Measurements from ENCODE around the gene COX20.
"Not testable (repeated sequence)": the region's sequence is repeated elsewhere in the genome, so short reads cannot be mapped to it uniquely, and the experiment has no call there.

The COX20 gene

DNA sequence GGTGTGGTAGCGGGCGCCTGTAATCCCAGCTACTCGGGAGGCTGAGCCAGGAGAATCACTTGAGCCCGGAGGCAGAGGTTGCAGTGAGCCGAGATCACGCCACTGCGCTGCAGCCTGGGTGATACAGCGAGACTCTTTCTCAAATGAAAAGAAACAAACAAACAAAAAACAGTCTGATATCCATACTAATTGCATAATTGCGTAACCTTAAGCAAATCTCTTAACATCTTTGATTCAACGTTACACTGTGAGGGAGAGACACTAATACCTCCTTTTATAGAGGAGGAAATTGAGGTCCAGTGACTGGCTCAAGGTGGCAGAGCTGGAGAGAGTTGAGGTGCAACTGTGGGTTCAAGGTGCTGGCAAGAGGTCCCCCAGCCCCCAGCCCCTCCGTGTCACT lies 12.6 kb upstream of the COX20 start:
- no peak for DNase-seq (ENCODE audit: low read depth)

DNA sequence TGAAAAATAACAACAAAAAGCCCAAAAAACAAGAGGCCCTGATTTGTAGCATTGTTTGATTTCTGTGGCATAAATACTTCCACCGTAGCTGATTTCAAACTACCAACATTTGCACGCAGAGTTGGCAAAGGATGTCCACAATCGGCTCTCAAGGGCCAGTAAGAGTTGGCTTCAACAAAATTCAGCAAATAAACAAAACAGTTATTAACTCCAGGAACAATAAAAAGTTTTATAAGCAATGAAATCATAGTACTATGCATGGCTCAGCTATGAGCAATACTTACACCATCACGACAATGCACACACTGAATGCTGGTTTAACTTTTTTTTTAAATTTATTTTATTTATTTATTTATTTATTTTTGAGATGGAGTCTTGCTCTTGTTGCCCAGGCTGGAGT lies 8.7 kb upstream of the COX20 start:
- DNase-seq (ENCODE audit: low read depth) = no peak

DNA sequence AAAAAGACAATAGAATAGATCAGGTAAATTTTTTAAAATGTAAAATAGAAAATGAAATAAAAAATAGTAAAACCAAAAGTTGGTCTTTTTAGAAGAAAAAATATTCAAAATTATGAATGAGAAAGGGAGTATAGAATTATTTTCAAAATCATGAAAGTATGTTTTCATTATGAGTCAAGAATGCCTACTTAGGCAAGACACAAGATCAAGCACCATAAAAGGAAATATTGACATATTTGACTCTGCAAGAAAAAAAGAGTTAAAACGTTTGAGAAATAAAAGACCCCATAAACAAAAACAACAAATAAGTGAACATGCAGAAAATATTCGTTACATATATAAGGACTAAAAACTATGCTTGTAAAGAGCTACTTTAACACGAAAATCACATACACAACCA lies 4.8 kb upstream of the COX20 start:
- DNase-seq (ENCODE audit: low read depth) = no peak

DNA sequence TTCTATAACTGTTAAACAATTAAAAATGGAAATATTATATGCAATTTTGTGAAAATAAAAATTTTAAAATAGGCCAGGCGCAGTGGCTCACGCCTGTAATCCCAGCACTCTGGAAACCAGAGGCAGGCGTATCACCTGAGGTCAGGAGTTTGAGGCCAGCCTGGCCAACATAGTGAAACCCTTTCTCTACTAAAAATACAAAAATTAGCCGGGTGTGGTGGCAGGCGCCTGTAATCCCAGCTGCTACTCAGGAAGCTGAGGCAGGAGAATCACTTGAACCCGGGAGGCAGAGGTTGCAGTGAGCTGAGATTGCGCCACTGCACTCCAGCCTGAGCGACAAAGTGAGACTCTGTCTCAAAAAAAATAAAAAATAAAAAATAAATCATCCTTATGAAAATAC lies 2.2 kb upstream of the COX20 start:
- not testable (repeated sequence) for DNase-seq (ENCODE audit: low read depth)

DNA sequence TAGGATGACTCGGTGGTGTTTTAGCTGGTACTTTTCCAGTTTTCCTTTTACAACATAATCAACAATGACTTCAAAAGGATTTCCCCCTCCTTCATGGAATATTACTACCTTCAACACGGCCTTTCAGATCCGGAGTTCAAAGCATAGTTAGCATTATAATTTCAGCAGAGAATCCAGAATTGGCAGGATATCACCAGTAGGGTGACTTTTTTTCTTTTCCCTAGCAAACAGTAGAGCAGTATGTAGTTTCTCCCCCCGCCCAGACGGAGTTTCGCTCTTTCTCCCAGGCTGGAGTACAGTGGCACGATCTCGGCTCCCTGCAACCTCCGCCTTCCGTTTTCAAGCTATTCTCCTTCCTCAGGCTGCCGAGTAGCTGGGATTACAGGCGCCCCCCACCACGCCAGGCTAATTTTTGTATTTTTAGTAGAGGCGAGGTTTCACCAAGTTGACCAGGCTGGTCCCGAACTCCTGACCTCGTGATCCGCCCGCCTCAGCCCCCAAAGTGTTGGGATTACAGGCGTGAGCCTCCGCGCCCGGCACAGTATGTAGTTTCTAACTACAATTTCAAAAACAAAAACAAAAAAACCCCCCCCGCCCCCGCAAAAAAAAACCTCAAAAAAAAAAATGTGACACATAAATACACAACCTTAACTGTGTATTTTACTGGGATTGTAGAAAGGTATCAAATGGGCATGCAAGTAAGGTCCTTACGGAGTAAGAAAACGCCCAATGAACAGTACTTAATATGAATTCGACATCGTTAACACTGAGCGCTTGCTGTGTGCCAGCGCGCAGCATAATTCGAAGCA lies 1.5 kb upstream of the COX20 start:
- peak; percentile 42 for DNase-seq (ENCODE audit: low read depth)

DNA sequence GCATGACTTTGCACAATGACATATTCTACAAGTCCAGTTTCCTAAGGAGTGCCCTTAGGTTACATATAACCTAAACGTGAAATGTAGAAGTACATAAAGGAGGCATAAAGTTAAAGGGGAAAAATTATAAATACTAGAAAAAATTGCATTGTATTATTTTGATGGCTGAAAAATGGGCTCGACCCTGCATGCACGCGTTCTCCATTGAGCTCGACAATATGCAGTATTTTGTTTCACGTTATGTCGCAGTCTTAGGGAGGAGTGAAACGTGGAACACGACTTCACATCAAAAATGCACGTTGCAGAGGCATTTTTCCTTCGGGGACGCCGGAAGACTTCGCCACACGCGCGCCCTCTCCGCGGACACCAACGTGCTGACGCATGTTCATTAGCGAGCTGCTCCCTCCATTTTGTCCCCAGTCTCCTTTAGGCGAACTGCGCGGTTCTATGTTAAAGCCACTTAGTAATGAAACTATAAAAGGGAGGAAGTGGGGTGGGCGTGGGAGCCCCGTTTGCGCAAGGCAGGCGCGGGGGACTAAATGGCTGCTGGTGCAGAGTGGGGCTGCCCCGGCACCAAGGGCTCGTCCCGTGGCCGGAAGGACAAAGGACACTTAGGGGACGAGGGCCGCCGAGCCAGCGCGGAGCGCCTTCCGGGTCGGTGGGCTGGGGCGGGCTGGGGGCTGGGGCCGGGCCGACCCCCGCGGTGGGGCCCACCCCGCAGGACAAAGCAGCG lies 749 bp upstream of the COX20 start:
- peak; percentile 86 for DNase-seq (ENCODE audit: low read depth)

DNA sequence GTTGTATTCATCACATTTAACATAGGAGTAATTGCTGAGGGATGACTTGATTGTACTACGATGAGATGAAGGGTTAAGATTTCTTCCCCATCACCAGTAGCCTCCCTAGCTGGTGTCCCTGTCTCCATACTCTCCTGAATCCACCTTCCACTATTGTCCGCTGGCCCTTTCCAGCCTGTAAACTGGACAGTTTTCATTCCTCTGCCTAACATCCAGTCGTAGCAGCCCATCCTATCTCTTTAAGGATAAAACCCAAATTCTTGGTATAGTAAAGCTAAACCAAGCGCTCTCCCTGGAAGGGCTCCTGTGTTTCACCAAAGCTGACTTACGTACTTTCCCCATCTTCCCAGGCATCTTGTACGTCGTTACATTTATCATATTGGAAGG lies 670 bp downstream of the COX20 start:
- peak; percentile 10 for DNase-seq (ENCODE audit: low read depth)

DNA sequence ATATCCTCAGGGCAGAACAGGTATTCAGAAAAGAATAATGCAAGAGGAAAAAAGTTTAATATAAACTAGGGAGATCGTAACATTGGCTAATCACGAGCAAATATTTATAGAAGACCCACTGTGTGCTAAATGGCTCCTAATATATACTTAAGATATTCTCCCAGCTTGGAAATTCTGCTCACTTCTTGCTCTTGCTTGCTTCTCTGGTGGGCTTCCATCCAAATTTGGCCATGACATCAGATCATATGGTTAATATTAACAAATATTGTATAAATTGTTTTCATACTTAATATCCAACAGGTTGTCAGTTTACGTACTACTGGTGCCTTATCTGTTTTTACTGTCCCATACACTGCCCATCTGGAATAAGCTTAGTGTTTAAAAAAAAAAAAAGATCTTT lies 1.1 kb downstream of the COX20 start:
- no peak for DNase-seq (ENCODE audit: low read depth)

DNA sequence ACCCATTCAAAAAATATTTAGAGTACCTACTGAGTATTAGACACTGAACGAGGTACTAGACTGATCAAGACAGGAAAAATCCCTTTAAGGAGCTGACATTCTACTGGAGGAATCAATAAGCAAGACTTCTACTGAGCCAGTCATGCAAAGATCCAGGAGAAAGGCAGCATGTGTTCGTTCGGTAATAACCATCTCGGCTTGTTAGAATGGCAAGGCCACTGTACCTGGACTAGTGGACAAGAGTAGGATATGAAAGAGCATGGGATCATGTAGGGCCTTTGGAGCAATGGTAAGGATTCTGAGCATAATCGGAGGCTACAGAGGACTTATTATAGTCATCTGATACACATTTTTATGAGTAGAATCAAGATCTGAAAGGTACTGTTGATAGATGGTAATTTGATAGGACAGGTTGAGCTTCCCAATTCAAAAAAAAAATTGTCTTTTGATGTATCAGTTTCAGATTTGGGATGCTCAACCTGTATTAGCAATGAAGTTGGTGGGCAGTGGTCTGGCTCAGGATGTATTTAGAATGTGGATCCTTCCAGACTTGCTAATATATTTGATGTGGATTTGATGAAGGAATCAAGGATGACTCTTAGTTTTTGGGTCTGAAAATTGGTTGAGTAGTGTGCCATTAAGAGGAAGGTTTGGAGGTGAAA lies 2.3 kb downstream of the COX20 start:
- DNase-seq (ENCODE audit: low read depth) = no peak

DNA sequence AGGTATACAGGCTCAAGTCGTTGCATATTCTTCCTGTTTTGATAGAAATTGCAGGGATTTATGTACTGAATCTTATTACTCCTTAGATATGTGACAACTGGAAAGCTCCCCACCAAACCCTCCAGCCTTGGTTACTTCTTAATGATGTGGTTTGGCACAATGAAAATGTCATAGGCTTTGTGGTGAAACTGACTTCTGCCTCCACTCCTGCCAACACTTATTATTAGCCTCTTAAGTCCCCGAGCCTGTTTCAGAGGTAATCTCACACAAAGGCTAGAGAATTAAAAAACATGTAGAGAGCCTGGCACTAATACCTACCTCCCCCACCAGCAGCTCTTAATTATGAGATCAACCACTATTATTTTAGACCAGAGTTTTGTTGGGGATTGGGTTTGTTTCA lies 4.2 kb downstream of the COX20 start:
- no peak for DNase-seq (ENCODE audit: low read depth)

DNA sequence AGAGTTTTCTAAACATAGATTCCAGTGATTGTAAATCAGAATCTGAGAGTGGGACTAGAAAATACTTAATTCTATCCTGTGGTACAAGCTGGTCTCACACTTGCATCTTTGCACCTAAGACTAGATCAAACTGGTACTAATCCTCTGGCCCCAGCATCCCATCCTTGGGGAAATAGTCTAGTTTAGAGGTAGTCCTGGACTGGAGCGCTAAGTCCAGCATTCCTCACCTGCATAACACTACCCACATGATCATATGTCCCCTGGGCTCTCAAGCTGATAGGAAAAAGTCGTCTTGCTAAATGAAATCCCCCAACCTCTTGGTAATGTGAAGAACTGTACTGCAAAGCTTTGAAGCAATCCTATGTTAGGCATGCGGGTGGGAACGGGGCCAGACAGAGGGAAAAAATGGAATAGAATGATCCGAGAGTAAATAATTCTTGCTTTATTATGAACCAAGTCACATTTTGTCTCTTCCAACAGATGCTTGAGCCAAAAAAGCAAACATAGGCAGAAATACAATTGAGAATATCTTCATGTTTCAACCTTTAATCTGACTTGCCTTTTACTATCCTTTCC lies 4.8 kb downstream of the COX20 start:
- DNase-seq (ENCODE audit: low read depth) = no peak

DNA sequence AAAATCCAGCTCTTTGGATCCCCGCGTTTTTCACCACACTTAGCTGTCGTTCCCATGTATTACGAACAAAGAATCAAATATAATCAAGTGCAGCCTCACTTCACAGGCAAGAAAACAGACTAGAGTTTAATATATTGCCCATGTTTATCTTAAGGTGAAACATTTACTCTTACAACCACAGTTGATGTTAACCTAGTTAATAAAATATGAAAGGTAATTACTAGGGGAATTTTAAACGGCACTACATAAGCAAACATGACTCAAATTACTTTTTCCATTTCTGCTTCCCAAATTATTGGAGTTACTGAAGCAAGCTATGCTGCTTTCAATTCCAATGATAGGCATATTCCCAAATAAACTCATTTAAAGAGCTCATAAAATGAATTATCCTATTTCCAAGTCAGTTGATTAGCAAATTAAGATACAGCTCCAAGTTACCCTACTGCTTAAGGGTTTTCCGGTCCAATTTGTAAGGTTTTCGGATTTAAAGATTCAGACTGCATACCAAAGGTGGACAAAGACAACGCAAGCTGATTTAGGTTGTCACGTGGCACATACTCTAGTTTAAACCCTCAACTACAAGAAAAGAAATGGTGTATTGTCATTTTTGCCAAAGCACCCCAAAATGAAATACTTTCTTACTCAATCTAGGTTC lies 5.9 kb downstream of the COX20 start:
- no peak for DNase-seq (ENCODE audit: low read depth)

DNA sequence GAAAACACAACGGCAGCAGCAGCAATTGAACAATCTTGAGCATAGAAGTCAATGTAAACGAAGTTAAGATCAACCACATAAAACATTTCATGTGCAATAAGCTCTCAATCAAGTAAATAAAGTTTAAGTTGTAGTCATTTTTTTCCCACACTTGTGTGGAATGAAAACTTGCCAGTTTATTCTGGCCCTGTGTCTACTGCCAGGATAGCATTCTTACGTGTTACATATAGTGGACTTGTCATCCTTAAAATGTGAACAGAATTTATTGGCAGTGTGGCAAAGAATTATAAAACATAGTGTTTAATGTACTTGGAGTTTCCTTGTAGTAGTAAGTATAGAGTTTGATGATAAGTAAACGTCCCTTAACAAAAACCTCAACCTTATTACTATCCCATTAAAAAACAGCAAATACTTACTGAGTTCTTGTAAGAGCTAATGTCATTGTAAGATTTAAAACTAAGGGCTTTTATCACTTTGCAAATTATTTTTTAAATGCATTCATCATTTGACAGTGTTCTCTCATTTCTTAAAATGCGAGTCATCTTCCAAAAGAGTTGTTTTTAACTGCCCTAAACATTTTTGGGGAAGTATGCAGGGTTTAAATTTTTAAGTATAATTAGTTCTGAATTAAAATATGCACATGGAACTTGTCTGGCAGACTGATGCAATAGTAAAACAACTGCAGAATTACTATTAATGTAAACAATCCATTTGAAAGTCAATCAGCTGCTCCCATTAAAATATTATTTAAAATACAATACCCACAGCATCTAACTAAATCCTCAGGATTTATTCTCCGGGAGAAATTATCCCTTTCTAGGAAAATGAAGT lies 7.9 kb downstream of the COX20 start:
- no peak for DNase-seq (ENCODE audit: low read depth)

DNA sequence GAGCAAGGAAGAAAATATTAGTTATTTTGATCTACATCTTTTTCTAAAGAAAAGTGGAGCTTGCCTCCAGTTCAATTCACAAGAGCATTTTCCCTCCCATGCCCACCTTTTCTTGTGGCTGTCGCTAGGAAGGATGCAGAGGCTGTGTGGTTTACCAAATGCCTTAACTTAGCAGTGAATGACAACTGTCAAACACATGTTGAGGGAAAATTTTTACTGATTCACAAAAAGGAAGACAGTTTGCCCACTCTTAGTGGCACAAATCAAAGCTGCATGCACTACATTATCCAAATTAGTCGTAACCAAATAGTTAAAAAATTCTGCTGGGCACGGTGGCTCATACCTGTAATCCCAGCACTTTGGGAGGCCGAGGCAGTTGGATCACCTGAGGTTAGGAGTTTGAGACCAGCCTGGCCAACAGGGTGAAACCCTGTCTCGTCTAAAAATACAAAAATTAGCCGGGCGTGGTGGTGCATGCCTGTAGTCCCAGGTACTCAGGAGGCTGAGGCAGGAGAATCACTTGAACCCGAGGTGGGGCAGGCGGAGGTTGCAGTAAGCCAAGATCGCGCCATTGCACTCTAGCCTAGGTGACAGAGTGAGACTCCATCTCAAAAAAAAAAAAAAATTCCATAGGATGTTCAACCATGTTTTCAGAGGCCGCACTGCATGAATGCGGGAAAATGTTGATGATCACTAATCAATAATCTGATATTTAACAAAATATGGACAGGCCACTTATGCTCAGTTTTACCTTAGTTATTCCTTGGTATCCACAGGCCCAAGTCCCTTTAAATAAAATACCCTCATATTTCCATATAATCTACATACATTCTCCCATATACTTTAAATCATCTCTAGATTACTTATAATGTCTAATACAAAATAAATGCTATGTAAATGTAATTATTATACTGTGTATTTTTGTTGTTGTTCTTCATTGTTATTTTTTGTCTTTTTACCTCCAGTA lies 9.0 kb downstream of the COX20 start:
- DNase-seq (ENCODE audit: low read depth) = no peak

DNA sequence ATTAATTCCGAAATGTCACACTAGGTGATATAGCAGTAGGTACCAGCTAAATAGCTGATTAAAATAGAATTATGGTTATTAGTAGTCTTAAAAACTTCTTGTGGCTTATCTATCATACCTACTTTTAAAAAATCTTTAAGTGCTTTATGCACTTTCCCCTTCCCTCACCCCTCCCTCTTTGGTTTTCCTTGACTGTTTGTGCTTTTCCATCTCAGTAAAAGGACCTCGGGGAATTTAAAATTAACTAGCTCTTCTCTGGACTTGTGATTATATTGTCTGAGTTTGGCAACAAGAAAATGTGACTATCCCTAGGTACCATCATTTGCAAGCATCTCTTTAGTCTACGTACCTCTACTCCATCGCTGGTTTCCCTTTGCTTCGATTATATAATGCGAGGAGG lies 11.2 kb downstream of the COX20 start:
- no peak for DNase-seq (ENCODE audit: low read depth)

DNA sequence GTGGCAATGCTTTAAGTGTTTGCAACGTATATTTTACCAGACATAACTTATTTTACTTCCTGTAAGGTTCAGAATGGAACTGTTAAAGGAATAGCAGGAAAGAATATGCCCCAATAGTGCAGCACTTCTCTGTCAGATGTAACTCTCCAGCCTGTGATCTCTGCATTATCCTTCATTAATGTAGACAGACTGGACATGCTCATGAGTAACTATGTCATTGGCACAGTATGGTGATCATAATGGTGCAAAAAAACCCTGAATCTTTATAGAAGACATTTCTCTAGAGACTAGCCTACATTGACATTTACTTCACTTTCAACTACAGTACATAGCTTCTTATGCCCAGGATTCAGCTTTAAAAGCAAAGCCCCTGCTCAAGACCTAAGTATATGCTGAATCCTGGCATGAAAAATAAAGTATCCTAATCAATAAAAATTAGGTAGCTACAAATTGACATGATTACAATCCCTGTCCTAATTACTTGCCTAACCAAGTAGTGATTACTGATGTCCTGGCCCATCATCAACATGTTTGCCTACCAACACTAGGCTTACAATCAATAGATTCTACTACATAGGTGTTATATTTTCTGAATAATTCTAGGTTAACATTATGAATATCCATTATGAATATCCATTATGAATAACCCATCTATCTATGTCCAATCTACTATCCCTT lies 13.9 kb downstream of the COX20 start:
- no peak for DNase-seq (ENCODE audit: low read depth)

DNA sequence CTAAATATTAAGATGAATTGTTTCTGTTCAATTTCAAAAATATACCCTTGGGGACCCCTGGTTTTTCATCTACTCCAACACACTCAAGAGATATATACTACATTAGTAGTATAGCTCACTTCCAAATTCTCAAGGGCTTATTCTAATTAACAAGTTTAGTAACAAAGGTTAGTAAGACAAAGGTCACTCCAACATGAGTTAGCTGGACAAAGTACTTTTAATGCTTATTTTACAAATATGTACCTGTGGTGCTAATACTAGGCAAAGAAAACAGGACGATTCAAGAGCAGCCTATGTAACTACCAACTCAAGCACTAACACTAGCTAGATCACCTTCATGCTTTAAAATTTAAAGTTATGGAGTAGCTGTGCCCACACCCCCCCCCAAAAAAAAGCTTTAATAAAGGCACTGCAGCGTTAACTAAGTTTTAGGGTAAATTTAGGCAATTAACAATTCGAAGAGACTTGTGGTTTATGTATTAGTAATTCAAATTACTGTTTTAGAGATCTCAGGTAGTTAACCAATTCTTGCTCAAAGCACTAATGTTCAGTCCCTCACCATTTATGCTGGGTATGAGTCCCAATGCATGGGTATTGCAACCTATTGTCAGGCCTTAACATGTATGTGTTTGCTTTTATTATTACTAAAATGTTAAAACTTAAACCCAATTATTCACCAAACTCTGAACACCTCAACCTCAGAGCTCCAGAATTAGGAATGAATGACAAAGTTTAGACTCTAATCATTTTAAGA lies 14.8 kb downstream of the COX20 start:
- no peak for DNase-seq (ENCODE audit: low read depth)

DNA sequence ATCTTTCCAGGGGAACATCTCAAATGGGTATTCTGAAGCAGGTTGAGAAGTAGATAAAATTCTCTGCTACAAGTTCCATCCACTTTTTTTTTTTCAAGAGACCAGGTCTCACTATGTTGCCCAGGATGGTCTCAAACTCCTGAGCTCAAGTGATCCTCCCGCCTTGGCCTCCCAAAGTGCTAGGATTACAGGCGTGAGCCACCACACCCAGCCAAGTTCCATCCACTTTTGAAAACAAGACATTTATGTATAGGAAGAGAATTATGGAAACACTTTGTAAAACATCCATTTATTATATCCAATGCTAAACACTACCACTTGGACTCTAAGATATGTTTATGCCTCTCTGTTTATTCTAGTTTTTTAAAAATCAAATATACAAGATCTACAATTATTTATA lies 15.4 kb downstream of the COX20 start:
- DNase-seq (ENCODE audit: low read depth) = no peak

Measured in activated T-cell treated with anti-CD3 and anti-CD28 coated beads for 24 hours (primary cell).